Fibroblast of gingiva (primary cell): Measurements from ENCODE around the gene DTD1.

Source experiments
- DNase-seq: peaks from one replicate; pipeline ENCODE4 v3.0.0-alpha.2; 2011; ENCODE audit warnings: low read depth

DTD1 gene

DNA sequence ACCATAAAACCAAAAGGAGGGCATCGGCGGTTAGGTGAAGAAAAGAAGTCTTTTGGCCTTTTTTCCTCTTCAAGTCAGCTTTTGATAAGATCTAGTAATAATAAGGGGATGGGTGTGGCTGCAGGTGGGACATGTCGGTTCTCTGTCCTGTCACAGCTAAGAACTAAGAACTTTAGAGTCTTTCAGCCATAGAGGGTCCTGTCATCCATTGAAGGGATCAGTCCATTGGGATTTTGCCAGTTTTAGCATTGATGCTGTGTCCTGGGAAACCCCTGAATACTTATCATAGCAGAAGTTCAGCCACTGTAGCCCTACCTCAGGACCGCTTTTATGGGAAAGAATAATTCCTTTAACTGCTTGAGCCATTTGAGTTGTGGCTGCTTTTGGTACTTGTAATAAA is 207.5 kb downstream of the DTD1 start:
- no peak for DNase-seq

DNA sequence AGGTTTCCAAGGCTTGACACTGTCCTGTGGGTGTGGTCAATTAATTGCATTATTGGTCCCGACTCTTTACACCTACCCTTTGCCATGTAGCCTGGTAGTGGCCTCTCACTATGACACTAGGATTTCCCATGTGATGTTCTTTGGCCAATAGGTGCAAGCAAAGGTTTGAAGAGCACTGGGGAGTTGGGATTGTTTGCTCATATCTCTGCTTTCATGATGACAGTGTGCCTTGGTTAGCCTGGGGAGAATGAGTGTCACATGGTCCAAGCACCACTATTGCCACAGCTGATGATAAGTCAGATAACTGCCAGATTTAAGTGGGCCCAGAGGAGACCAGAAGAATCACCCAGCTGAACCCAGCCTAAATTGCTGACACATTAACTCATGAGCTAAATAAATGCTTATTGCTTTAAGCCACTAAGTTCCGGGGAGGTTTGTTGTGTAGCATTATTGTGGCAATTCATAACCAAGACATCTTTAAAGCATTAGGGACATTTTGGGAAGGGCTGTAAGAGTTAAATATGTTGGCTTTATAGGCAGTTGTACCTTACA is 208.5 kb downstream of the DTD1 start:
- DNase-seq = no peak

GRCh38 chr20:18801516-18801915 is 213.7 kb downstream of the DTD1 start:
- DNase-seq = no peak

GRCh38 chr20:18802012-18802634 is 214.3 kb downstream of the DTD1 start:
- no peak for DNase-seq

DNA sequence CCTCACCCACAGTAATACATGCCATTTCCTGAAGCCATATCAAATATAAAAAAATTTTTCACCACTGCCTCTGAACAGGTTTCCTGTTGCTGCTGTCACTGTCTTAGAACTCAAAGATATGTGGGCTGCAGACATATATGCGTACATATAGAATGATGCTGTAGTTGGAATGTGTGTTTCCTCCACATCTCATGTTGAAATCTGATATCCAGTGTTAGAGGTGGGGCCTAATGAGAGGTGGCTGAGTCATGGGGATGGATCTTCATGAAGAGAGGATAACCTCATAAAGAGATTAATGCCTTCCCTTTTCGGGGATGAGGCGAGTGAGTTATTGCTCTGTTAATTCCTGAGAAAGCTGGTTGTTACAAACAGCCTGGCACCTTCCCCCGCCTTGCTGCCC is 218.0 kb downstream of the DTD1 start:
- no peak for DNase-seq

- no peak for DNase-seq
Measured at GRCh38 chr20:18808712-18809111, 220.9 kb downstream of the DTD1 start.

DNA sequence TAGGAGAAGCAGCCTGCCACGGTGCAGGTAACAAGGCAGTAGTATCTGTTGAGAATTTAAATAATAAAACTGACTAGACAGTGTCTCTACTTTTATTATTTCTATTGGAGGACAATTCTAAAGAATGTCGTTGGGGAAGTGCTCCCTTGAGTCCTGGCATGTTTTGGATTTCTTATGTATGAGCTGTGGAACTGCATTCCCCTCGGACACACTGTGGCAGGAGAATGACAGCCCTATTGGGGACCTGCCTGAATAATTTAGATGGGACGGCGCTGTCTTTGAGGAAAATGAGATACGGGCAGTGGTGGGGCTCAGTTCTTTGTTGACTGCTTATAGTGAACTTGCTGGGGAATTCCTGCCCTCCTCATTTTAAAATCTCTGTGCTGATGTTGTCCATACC is 223.3 kb downstream of the DTD1 start:
- DNase-seq = no peak

GRCh38 chr20:18811904-18812303 is 224.1 kb downstream of the DTD1 start:
- no peak for DNase-seq

- DNase-seq = no peak
Measured at GRCh38 chr20:18813483-18813882, 225.6 kb downstream of the DTD1 start, which contains the start of gene SCP2D1. Gene SCP2D1 (plus strand): TSS chr20:18813783. CDS start chr20:18813816, 33 bp downstream.

DNA sequence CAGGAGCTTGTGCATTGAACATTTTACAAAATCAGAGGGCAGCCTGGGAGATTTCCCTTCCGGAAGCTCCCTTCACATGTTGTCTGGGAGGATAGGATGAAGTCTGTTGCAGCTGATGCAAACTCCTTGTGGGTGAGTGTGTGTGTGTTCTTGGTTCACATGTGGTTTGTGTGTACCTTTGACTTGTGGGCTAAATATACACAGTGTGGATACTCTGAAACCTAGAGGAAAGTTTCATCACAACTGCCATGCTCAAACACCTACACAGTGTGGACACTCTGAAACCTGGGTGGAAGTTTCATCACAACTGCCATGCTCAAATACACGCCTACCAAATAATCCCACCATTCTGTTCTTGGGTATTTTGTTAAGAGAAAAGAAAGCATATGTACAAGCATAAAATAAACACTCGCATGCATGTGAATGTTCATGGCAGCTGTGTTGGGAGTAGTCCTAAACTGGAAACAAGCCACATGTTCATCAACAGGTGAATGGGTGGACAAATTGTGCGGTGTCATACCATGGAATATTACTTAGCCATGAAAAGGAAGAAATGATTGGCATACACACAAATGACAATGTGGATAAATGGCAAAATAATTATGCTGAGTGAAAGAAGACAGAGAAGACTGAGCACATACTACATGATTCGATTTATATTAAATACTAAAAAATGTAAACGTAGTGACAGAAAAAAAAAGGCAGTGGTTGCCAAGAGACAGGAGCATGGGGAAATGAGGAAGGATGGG is 227.5 kb downstream of the DTD1 start:
- DNase-seq = no peak
